HG02970 (cell line): ENCODE results near the gene FADS6.

Experiments used
- ATAC-seq: cut with Tn5 transposase; IDR thresholded peaks from one replicate; pipeline ENCODE4 v1.9.1; 2021; ENCODE audit warnings: mild to moderate bottlenecking, moderate library complexity, moderate number of reproducible peaks; ENCODE audit not compliant: unreplicated experiment, low FRiP score

Gene FADS6

GRCh38 chr17:74857191-74857590 is 36.2 kb downstream of the FADS6 start:
- ATAC-seq = no peak

GRCh38 chr17:74856112-74856511 is 37.3 kb downstream of the FADS6 start:
- no peak for ATAC-seq

- ATAC-seq = no peak
These were observed 38.1 kb downstream of the FADS6 start for GRCh38 chr17:74855323-74855722.

GRCh38 chr17:74854792-74855191 is 38.6 kb downstream of the FADS6 start:
- no peak for ATAC-seq

- no peak for ATAC-seq
These were observed 39.8 kb downstream of the FADS6 start for GRCh38 chr17:74853669-74854068.

GRCh38 chr17:74853048-74853397 is 40.4 kb downstream of the FADS6 start:
- no peak for ATAC-seq

GRCh38 chr17:74852237-74853047 is 41.0 kb downstream of the FADS6 start:
- ATAC-seq = no peak

GRCh38 chr17:74851612-74852236 is 41.7 kb downstream of the FADS6 start:
- ATAC-seq = no peak

GRCh38 chr17:74850914-74851313 is 42.5 kb downstream of the FADS6 start:
- ATAC-seq = no peak

GRCh38 chr17:74850310-74850709 is 43.1 kb downstream of the FADS6 start:
- ATAC-seq = no peak

GRCh38 chr17:74848656-74849399 is 44.6 kb downstream of the FADS6 start:
- ATAC-seq = no peak

GRCh38 chr17:74846621-74847020 is 46.8 kb downstream of the FADS6 start:
- ATAC-seq = no peak

- no peak for ATAC-seq
These were observed 50.1 kb downstream of the FADS6 start for GRCh38 chr17:74843352-74843627.

GRCh38 chr17:74842599-74843351 is 50.7 kb downstream of the FADS6 start:
- no peak for ATAC-seq

- no peak for ATAC-seq
These were observed 51.3 kb downstream of the FADS6 start for GRCh38 chr17:74842146-74842598.

GRCh38 chr17:74840989-74841666 is 52.3 kb downstream of the FADS6 start:
- ATAC-seq = no peak

- no peak for ATAC-seq
These were observed 53.2 kb downstream of the FADS6 start for GRCh38 chr17:74839990-74840852.

- ATAC-seq = no peak
These were observed 55.2 kb downstream of the FADS6 start for GRCh38 chr17:74838274-74838673.

GRCh38 chr17:74836691-74837467 is 56.6 kb downstream of the FADS6 start:
- ATAC-seq = no peak
